GM18867 (cell line): ENCODE results near the gene CCDC15.

Source experiments
- ATAC-seq: cut with Tn5 transposase; IDR thresholded peaks from one replicate; pipeline ENCODE4 v1.9.1; 2021; ENCODE audit warnings: mild to moderate bottlenecking, moderate library complexity; ENCODE audit not compliant: unreplicated experiment

Gene CCDC15, protein sequence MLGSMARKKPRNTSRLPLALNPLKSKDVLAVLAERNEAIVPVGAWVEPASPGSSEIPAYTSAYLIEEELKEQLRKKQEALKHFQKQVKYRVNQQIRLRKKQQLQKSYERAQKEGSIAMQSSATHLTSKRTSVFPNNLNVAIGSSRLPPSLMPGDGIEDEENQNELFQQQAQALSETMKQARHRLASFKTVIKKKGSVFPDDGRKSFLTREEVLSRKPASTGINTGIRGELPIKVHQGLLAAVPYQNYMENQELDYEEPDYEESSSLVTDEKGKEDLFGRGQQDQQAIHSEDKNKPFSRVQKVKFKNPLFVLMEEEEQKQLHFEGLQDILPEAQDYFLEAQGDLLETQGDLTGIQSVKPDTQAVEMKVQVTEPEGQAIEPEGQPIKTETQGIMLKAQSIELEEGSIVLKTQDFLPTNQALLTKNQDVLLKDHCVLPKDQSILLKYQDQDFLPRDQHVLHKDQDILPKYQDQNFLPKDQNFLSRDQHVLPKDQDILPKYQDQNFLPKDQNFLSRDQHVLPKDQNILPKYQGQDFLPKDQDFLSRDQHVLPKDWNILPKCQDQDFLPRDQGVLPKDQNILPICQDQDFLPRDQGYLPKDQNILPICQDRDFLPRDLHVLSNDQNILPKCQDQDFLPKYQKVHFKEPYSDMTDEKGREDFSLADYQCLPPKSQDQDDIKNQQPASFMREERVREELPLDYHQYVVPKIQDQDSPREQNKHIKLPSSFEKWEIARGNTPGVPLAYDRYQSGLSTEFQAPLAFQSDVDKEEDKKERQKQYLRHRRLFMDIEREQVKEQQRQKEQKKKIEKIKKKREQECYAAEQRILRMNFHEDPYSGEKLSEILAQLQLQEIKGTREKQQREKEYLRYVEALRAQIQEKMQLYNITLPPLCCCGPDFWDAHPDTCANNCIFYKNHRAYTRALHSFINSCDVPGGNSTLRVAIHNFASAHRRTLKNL

DNA sequence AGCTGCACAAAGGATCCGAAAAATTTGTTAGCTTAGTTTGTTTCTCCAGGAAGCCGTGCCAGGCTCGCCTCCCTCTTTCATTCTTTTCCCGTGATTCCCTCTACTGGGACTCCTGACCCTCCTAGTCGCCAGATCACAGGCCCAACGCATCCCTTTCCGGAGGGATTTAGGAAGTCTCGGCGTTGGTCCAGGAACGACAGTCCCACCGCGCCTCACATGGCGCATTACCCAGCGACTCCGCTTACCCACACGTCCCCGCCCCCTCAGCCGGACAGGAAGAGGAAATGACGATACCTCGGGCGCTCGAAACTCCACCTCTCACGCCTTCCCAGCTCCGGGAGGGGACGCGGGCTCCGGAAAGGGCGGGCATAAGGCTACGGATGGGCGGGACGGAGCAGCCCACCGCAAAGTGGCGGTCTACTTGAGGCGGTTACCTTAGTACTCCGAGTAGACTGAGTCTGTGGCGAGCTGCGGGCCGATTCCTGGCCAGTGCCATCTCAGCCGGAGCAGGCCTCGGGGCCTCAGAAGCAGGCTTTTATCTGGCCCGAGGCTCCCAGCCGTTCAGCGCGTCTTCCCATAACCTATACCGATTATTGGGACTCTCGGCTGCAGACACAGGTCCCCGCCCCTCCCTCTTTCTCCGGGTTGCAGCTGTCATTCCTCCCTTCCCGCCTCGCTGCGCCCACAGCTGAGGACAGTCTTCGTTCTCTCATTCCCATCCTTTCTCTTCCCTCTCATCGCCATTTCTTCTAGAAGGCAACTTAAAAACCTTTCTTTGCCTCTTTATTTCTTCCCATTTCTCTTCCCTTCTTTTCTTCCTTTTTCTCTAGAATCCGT, at the start of gene CCDC15:
TSS of gene CCDC15 (plus strand) at position 450 of the 837 bp plus-strand sequence. CDS start 531 bp downstream, outside the sequence.
- peak; percentile 100 for ATAC-seq

DNA sequence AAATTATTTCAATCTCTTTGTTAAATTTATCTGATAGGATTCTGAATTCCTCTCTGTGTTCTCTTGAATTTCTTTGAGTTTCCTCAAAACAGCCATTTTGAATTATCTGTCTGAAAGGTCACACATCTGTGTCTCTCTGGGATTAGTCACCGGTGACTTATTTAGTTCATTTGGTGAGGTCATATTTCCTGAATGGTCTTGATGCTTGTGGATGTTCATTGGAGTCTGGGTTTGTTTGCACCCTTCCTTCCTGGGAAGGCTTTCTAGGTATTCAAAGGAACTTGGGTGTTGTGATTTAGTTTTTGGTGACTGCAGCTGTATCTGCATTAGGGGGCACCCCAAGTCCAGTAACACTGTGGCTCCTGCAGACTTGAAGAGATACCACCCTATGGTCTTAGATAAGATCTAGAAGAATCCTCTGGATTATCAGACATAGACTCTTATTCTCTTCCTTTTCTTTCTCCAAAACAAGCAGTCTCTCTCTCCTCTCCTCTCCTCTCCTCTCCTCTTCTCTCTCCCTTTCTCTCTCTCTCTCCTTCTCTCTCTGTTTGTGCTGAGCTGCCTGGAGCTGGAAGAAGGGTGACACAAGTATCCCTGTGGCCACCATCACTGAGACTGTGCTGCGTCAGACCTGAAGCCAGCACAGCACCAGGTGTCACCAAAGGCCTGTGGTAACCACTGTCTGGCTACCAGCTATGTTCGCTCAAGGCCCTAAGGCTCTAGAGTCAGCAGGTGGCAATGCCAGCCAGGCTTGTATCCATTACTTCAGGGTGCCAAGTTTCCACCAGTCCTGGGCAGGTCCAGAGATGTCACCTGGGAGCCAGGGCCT, 38.2 kb upstream of the CCDC15 start:
- ATAC-seq: no peak

DNA sequence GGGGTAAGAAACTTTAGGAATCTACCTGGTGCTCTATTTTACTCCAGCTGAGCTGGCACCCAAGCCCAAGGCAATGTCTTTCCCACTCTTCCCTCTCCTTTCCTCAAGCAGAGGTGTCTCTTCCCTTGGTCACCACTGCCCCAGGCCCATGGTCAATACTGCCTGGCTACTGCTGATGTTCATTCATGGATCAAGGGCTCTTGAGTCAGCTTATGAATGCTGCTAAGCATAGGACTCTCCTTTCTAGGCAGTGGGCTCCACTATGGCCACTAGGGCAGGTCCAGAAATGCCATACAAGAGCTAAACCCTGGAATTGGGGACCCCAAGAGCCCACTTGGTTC, 37.7 kb upstream of the CCDC15 start:
- ATAC-seq: no peak

DNA sequence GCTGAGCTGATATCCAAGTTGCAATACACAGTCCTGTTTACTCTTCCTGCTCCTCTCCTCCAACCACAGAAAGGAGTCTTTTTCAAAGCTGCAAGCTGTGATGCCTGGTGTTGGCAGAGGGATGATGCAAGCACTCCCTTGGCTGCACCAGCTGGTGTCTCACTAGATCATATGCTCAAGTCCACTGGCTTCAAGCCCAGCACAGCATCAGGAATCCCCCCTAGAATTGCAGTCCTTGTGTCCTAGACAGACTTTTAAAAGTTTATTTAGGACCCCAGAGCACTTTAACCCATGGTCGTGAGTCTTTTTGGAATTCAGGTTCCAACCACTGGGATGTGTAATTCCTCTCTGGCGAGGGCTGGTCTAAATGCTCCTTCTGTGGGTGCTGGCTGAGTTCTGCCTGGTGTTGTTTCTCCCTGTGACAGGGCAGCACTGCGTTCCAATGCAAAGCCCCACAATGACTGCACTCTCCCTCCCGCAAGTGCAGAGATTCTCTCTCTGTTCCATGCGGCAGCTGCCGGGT, 36.8 kb upstream of the CCDC15 start:
- ATAC-seq: no peak

DNA sequence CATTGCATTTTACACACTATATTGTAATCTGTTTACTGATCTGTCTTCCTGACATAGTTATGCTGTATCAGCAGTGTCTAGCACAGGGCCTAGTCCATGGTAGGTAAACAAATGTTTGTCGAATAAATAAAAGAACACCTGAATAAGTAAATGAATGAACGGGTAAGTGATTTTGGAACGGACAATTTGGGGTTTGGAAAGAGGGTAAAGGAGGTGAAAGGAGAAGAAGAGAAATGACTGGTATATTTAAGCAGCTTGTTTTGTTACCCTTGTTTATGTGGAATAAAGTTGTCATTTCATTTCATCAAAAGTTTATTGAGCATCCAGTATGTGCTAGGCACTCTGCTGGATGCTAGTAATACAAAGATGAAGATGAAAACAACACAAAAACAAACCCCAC, 35.1 kb upstream of the CCDC15 start, which contains the start of gene HEPN1:
TSS of gene HEPN1 (plus strand) at position 301 of the 400 bp plus-strand sequence.
- no peak for ATAC-seq

DNA sequence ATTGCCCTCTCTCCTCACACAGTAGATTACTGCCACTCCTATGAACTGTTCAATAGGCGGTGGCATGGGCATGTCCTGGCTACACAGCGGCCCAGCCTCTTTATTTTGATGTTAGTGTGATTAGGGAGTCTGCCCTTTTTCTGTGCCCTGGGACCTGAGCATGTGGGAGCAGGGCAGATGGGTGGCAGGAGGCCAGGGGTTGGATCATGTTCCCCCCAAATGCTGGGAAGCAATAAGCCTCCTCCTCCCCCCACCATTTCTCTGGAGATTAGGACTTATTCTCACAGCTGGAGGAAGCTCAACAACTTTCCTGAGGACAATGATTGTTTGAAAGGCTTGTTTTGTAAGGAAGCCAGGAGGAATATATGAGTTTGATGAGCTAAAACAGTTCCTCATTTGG, 34.1 kb upstream of the CCDC15 start:
- no peak for ATAC-seq

DNA sequence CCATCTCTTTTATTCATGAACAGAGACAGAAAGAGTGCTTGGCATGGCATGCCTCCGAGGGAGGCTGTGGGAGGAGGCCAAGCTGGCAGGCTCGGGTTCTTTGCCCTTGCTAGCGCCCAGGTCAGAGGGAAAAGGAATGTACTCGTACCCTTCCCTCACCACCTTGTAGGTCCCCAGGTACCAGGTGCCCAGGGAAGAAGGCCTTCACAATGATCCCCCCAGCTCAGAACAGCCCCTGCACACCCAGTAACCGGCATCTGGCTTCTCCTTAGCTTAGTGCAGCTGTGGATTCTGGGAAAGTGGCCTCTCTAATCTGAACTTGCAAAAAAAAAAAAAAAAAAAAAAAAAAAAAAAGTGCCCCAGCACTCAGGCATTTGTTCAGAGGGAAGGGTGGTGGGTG, 33.6 kb upstream of the CCDC15 start:
- no peak for ATAC-seq

DNA sequence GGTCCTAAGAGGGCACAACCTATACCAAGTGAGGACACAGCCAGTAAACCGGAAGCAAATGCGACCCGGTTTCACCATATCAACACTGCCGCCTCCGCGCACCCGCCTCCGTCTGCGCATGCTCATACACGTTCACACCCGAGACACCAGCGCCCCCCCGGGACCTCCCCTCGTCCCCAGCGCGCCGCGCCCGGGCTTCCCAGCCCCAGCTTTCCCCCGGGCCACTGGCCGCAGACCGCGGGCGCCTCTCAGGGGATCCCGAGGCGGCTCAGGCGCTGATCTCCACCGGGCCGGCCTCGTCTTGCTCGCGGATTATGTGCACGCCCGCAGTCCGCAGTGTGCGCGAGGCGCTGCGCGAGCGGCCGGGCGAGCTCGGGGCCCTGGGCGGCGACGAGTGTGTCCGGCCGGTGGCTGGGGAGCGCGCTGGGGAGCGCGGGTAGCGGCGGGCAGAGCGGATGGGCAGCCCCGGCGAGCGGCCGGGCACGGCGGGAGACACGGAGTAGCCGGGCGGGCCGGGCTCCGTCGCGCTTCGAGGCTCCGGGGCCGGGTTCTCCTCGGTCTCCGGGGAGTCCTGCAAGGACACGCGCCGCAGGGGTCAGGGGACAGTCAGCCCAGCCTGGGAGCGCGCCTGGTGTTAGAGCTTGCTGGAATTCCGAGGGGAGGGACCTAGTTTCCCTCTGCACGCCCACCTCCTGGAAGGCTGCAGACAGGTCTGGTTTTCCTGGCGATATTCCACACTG, 33.0 kb upstream of the CCDC15 start:
- ATAC-seq: no peak

DNA sequence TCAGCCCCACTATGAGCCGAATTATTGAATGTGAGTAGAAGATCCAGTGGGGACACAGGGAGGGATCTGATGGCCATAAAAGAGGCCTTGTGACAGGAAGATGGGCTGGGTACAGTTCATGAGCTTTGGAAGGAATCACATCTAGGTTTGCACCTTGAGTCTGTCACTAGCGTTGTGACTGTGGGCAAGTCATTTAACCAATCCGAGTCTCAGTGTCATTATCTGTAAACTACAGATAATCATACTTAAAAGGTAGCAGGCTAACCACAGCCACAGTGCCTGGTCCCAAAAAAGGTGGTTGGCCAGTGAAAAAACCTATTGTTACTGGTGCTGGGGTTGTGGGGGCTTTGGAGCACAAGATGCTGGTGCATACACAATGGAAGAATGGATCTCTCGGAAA, 31.2 kb upstream of the CCDC15 start:
- ATAC-seq: no peak

DNA sequence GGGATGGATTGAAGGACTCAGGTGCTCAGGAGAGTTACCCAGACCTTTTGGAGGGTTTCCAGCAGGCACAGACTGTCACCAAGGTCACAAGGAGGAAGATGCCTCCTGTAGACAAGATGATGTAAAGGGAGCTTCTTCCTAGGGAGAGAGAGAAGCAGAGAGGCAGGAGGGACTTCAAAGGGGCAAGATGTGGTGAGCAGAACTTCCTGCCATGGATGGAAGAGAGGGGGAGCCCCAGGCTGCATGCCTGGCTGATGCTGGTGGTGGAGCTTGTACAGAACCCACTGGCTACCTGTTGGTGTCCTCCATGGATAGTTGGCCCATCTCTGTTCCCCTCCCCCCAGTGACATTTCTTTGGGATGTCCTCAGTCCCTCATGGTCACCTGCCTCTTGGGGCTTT, 30.7 kb upstream of the CCDC15 start:
- no peak for ATAC-seq

DNA sequence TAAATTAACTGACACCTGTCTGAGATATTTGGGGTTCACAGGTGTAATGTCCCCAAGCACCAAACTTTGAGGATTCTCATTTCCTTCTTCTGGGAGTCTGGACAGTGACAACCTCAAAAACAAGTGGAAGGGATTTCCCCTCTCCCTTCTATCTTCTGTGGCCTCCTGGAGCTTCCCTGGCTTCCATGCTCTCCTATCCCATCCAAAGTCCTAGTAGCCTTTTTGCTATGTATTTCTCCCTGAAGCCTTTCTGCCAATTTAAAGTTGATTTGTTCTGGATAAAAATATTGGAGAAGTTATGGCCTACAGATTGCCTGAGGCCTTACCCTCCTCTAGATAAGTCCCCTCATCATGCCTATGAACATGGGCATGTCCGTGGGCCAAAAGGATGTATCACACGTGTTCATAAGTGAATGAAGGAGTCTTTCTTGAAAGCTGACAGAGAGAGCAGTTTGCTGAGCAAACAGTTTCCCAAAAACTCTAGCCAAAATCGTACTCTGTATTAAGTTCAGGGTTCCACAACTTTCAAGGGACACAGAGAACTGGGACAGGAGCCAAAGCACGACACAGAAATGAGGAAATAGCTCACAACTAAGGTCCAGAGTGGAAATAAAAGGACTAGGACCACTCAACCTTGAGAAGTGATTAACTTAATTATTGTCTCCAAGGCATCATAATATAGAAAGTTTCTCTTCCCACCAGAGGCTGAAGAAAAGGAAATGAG, 24.9 kb upstream of the CCDC15 start:
- no peak for ATAC-seq

DNA sequence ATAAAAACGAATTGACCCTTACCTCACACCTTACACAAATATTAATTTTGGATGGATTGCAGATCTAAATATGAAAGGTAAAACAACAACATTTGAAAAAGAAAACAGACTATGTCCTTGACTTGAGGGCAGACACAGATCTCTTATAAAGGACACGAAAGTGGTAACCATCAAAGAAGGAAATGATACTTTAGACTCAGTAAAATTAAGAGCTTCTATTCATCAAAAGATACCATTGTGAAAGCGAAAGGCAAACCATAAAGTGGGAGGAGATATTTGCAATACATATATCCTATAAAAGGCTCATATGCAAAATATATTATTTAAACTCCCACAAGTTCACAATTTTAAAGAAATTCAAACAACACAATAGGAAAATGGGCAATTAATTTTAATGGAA, 23.2 kb upstream of the CCDC15 start:
- ATAC-seq: peak; percentile 93

DNA sequence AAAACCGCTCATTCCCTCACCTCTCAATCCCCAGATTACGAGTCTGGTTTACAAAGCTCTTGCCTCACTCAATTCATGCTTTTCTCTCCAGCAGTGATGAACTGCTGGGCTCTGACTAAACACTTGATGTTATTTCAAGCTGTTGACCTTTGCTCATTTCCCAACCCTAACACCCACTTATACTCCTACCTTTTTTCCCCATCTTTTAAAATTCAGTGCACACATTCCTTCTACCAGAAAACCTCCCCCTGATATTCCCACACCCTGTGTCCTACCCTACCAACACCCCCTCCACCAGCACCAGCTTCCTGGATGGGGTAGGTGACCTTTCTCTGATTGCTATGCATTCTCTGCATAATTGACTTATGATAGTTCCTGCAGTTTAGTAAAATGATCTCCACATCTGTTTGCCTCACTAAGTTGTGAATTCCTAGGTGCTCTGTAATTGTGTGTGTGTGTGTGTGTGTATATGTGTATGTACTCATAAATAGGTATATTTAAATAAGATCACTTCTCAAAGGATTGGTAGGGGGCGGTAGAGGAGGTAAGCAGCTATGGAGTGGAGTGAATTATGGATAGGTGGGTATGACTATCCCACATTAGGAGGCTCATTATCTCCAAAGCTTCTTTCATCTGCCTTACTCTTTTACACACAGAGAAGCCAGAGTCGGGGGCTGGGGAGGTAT, 19.0 kb upstream of the CCDC15 start:
- ATAC-seq: no peak

DNA sequence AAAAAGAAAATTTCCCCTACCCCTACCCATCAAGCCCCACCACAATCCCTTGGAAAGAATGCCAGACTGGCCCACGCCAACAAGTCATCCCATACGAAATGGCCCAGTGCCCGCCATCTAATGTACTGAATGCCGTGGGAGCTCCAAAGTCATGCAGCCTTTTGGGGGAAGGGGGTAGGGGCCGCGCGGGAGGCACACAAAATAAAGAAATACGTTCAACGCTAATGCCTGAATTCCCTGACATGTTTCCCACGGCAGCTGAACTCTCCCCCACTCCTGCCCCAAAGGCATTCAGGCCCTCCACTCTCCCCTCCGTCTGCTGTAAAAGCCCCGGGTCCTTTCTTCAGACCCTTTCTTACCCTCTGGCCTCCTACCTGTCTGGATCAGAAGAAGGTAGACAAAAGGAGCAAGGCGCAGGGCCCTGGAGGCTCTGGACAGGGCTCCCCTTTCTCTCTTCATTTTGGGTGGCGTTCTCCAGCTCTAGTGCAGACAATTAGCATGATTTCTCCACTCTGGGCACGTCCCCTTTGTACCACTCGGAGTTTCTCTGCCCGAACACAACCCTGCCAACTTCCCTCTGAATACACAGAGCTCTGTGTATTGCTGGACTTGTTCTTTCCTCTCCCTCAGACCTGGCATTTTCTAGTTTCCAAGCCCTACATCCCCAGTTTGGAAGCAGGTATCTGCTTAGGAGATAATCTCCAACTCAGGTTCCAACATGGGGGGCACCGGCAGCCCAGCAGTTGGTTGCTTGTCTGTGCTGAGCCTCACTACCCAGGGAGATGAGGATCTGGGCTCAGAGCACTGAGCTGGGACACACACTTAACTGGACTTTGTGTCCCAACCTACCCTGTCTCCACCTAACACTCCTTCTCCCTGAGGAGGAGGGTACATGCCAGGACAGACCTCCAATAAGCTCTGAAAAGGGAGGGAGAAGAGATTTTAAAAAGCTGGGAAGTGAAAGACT, 18.2 kb upstream of the CCDC15 start, which contains the start of gene HEPACAM:
TSS of gene HEPACAM (minus strand) at position 500 of the 967 bp plus-strand sequence. CDS start at position 459, 41 bp downstream.
- ATAC-seq: no peak

DNA sequence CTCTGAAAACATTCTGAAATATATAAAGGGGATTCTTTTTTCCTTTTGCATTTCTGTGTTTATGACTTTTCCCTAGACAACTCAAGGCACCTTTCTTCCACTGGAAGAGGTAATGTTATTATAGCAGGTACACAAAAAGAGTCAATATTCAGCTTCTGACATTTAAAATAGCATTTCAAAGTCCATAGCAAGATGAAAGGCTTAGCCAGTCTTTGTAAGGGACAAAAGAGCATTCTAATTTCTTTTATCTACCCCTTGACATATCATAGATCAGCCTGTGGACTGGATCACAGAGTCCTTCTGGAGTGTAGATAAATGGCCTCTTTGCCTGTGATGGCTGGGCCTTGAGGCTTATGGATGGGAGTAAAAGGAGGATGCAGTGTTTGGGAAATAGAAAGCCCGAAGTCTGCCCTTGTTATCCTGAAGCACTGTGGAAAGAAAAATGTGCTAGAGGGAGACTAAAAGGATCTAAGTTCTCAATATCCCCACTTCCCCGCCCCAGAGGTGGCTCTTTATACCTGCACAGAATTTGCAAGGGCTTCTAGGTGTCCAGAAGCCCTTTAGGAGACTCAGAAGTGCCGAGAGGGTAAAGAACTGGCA, 16.6 kb upstream of the CCDC15 start:
- no peak for ATAC-seq

DNA sequence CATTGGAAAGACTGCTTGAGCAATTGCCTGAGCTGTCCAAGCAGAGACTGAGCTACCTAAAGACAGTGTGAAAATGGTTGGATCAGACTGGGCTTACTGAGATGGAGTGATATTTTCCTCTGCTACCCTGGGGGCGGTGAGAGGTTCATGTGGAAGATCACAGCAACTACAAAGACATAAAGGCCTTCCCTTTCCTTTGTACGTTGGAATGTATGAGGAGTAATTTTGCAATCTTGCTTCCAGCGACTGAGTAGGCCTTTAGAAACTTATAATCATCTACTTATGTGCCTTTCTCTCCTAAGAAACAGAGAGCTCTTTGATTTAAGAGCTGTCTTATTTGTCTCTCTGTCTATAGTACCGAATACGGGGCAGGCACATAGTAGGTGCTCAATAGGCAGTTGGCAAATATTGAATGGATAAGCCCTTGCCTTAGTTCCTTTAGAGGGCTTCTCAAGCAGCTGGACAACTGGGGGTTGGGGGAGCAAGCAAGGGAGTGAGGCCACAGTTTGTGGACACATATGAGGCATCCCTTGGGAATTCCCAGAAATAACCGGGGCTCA, 15.7 kb upstream of the CCDC15 start:
- no peak for ATAC-seq
